OCI-LY3 (cell line): Measurements from ENCODE around the gene NOP56.

ENCODE experiments used
- CTCF ChIP-seq: fragments of 200-600, 300-600 bp; sonication (generic); IDR thresholded peaks from 2 replicates; pipeline ENCODE4 v1.5.1; 2014; ENCODE audit warnings: antibody characterized with exemption, low read length, low read depth
- EZH2phosphoT487 ChIP-seq: fragments of 200-600 bp; shearing (Covaris generic); IDR thresholded peaks from 2 replicates; pipeline ENCODE4 v1.6.1; 2018; ENCODE audit warnings: antibody characterized with exemption, mixed run types, low read depth

DNA sequence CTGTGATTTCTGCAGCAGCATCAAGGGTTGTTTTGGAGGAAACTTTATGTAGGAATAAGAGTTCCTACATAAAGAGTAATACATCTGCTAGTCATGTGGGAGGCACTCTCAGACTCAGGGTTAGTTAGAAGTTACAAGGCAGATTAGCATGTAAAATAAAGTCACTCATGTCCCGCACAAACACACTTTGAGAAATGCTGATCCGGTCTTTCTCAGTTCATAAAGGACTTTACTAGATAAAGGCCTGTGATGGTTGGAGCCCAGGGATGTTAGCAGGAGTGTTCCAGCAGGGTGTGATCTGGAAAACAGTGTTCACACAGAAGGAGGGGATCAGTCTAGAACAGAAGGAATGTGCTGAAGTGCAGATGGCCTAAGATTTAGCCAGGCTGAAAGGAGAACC lies 33.1 kb upstream of the NOP56 start:
- TF ChIP-seq CTCF = no peak
- TF ChIP-seq EZH2phosphoT487 = no peak
